GM12872 (cell line): ENCODE data around the gene MYO19.

Source experiments
- TF ChIP-seq, protein P1 (sequence below): IDR thresholded peaks from 3 replicates; pipeline ENCODE4 v1.5.1; 2011; ENCODE audit warnings: low read depth, mild to moderate bottlenecking, low read length, moderate library complexity; ENCODE audit not compliant: insufficient read depth

MYO19 gene

DNA sequence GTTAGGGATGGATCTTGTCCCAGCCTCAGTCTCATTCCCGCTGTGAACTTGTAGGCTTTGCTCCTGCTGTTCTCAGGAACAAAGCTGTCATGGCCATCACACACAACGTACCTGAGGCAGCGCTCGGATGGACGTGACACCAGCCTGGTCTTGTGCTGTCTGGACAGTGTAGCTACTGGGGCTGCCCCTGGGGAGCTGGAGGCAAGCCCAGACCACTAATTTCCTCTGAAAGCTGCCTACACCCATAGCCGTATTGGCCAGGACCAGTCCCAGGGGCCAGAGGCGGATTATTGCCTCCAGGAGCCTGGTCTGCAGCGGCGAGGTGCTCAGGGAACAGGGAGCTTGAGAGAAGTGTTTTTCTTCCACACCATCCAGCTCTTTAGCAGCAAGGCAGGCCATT is 36.5 kb downstream of the MYO19 start:
- TF ChIP-seq, protein P1, sequence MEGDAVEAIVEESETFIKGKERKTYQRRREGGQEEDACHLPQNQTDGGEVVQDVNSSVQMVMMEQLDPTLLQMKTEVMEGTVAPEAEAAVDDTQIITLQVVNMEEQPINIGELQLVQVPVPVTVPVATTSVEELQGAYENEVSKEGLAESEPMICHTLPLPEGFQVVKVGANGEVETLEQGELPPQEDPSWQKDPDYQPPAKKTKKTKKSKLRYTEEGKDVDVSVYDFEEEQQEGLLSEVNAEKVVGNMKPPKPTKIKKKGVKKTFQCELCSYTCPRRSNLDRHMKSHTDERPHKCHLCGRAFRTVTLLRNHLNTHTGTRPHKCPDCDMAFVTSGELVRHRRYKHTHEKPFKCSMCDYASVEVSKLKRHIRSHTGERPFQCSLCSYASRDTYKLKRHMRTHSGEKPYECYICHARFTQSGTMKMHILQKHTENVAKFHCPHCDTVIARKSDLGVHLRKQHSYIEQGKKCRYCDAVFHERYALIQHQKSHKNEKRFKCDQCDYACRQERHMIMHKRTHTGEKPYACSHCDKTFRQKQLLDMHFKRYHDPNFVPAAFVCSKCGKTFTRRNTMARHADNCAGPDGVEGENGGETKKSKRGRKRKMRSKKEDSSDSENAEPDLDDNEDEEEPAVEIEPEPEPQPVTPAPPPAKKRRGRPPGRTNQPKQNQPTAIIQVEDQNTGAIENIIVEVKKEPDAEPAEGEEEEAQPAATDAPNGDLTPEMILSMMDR, result no peak

DNA sequence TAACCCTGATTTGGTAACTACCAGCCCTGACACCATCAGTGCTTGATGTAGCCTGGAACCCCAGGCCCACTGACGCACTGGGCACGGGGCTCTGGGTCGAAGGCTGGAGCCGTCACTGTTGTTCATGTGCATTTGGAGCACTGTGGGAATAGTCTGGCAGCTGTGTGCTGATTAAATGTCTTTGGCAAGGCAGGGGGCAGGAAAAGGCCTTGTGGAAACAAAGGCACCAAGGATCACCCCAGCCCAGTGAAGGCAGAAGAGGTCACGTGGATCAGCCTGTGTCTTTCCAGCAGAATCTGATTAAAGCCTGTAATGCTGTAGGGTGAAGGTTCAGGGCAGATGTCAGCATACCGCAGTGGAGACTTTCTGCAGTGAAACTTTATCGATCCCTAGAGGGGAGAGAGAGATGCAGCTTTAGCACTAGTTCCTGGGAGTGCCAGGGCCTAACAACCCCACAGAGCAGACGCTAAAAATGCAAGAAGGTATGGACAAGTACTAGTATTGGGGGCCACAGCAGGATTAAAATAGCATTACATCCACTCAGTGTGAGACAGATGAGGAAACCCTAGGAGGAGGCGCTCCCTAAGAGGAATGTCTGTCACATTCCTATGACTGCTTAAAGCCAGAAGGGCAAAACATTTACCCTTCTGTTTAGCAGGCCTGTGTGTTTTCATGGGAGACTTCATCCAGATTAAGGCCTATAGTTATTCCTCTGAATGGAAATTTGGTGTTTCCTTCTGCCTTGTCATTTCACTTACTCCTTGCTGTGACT is 38.5 kb downstream of the MYO19 start:
- TF ChIP-seq, protein P1, result no peak

DNA sequence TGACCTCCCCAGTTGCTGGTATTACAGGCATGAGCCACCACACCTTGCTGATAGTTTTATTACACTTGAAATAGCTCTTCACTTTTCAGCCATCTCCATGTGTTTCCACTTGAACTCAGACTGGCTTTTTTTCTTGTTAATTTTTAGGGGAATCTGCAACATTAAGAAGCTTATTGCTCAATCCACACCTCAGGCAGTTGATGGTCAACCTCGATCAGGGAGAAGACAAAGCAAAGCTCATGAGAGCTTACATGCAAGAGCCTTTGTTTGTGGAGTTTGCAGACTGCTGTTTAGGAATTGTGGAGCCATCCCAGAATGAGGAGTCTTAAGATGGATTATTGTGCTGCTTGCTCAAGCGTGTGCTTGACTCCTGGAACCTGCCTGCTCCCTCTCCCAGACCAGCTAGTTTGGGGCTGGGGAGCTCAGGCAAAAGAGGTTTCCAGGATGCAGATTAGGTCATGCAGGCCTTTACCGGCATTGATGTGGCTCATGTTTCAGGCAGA is 39.5 kb downstream of the MYO19 start:
- TF ChIP-seq, protein P1, result no peak

DNA sequence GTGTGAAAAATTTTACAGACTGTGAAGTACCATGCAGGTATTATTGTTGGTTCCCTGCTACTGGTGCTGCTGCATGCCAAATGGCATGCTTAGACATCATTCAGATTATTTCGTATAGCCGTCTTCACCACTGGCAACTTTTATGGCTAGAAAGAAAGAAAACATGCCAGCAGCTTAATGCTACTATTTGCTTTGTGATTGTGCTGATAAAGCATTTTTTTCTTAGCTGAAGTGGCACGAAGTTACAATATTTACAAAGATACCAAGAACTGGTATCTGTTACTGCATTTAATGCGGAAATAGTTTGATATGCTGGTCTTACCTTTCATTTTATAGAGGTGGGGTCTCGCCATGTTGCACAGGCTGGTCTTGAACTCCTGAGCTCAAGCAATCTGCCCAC is 40.0 kb downstream of the MYO19 start:
- TF ChIP-seq, protein P1, result no peak

DNA sequence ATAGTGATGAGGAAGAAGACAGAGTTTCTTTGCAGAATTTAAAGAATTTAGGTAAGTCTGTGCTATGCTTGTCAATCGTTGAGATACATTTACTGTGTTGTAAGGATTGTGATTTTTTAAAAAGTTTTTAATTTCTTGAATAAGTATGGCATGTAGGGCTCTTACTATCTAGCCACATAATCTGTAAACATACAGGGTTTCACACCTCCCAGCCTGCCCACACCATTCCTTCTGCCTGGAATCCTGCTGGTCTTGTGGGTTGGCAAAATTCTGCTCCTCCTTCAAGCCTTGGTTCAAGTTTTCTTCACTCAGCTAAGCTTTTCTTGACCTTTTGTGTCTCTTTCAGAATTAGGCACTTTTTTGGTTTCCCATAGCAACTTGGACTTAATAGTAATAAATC is 40.7 kb downstream of the MYO19 start:
- TF ChIP-seq, protein P1, result no peak

DNA sequence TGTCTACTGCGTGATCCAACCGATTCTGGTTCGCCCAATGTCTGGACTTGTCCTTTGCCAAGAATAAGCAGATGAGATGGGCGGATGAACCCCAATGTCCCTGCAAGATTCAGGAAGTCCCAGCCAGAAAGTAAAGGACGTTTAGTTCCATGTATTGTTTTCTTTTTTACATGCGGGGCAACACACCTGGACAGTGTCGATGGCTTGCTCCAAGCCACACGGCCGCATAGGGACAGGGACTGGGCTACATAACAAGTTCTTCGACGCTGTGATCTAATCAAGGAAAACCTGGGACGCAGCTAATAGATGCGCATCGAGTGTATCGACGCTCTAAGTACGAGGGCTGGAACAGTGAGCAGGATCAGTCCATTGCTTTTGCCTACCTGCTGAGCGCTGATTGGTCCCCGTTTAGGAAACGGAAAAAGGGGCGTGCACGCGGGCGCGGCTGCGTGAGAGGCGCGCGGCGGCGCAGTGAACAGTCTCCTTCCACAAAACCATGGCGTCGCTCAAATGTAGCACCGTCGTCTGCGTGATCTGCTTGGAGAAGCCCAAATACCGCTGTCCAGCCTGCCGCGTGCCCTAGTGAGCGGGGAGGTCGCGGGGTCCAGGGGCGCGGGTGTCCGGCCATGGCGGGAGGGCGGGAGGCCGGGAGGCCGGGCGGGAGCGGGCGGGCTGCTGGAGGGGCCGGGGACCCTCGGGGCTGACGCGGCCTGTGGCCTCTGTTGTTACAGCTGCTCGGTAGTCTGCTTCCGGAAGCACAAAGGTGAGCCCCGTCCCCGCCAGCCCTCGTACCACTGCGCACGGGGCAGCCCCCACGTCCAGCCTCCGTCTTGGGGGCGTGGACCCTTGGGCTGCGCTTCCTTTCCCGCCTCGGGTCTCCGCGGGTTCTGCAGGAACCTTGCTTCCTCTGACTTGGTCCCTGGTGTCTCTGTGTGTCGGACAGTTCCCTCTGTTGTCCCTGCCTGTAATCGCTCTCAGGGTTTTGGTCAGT is 48.2 kb downstream of the MYO19 start, which contains the start of gene ZNHIT3:
Gene ZNHIT3 (plus strand): TSS at position 478 of the 991 bp plus-strand sequence. CDS start 19 bp downstream, at position 497.
- TF ChIP-seq, protein P1, result no peak

DNA sequence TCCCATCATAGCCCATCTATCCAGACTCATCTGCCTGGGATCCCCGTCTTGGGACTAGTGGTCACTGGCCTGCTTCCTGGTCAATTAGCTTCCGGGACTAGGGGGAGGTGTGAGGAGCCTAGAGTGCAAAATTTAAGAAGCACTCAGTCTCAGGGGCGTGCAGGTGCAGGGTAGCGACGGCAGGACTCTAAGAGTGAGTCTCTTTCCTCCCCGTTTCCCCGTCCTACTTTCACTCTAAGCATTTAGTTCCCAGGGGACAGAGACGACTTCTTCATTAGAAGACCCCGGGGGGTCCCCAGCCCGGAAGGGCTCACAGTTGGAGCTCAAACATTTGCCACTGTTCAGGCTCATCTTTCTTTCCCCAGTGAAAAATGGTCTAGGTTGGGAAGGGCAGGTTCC is 48.9 kb downstream of the MYO19 start:
- TF ChIP-seq, protein P1, result no peak
